HG02642 (cell line): Measurements from ENCODE around the gene SFTPA2.
"Not testable (repeated sequence)": the region's sequence is repeated elsewhere in the genome, so short reads cannot be mapped to it uniquely, and the experiment has no call there.

ENCODE experiments used
- ATAC-seq: cut with Tn5 transposase; IDR thresholded peaks from one replicate; pipeline ENCODE4 v1.9.1; 2021; ENCODE audit warnings: mild to moderate bottlenecking; ENCODE audit not compliant: unreplicated experiment, poor library complexity

Gene SFTPA2

GRCh38 chr10:79560160-79560709 lies at the start of gene SFTPA2:
Gene SFTPA2, minus strand, starts transcription at chr10:79560407. Its CDS starts 924 bp downstream, at chr10:79559483.
- ATAC-seq, result no peak

- ATAC-seq, result no peak
Measured at GRCh38 chr10:79608505-79609375, 48.5 kb upstream of the SFTPA2 start.

DNA sequence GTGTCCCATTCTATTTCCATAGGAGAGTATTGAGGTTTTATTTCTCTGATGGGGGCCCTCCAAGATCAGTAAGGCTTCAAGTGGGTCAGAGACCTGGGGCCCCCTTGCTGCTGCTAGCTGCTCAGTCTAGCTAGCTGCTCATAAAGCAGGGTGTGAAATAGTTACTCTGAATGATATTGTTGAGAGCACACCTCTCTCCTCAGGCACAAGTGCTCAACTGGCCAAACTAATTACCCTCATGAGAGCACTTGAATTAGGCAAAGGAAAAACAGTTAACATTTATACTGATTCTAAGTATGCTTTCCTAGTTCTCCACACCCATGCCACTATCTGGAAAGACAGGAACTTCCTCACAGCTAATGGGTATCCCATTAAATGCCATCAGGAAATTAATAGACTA lies 45.1 kb upstream of the SFTPA2 start:
- ATAC-seq, result no peak

DNA sequence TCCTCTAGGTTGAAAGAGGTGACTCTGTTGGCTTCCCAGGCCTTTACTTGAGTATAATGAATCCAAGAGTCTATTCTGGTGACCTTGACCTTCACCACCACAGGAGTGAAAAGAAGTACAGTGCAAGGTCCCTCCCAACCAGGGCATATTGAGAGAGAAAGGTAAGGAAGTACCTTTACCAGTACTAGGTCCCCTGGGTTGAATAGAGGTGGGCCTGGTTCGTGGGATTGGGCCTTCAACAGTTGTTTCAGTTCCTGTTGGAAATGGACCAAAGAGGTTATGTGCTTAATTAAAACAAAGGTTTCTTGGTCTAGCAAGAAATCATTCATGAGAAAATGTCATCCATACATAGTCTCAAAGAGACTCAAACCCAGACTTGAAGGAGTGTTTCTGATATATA lies 44.1 kb upstream of the SFTPA2 start:
- ATAC-seq, result no peak

- no peak for ATAC-seq
Measured at GRCh38 chr10:79602953-79603352, 42.7 kb upstream of the SFTPA2 start.

DNA sequence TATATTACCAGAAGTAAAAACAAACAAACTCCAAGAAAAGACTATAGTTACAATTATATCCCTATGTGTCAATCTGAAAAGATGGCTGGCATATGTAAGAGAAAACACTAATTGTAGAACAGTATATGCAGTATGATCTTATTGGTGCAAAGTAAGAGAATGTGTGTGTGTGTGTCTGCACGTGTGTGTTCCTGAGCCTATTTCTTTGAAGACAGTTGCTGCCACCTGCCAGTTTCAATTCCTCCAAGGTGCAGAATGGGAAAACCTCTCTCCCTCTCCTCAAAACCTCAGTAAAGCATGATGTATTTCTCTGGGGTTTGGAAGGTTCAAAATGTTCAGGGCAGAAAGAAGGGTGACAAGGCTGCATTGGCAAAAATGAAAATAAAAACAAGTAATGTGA lies 41.7 kb upstream of the SFTPA2 start:
- ATAC-seq, result no peak

GRCh38 chr10:79599644-79600043 lies 39.4 kb upstream of the SFTPA2 start:
- not testable (repeated sequence) for ATAC-seq

DNA sequence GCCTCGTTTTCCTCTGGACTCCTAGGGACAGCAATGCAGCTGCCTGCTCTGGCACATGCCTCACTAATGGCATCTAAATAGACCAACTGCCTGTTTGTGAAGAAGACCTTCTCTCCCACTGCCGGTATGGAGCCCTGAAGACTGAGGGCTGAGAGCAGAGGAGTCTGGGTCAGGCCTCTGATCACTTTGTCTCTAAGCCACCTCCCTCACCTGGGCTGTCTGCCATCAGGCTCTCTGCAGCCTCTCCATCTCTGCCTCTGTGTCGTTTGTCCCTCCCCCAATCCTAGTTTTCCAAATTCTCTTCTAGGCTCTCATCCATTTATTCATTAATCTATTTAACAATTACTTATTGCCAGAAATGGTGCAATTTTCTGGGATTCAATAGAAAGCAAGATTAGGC lies 35.3 kb upstream of the SFTPA2 start:
- no peak for ATAC-seq

DNA sequence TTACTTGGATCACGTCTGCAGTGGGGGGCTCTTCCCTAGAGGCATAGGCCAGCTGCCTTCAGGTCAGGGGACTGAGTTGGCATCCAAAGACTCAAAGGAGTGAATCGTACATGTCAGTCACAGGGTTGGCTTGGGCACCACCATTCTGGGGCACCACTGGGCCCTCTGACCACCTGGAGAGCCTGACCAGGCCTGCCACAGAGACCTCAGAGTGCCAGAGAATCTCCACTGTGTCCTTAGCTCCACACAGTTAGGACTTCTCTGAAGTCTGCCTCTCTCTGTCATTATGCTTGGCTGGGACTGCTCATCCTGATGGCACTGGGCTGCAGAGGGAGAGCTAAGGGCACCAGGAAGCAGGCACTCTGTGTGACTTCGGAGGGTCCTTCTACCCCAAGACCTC lies 34.4 kb upstream of the SFTPA2 start:
- not testable (repeated sequence) for ATAC-seq

- no peak for ATAC-seq
Measured at GRCh38 chr10:79593377-79593776, 33.2 kb upstream of the SFTPA2 start.

GRCh38 chr10:79588800-79589199 lies 28.6 kb upstream of the SFTPA2 start:
- ATAC-seq, result no peak

DNA sequence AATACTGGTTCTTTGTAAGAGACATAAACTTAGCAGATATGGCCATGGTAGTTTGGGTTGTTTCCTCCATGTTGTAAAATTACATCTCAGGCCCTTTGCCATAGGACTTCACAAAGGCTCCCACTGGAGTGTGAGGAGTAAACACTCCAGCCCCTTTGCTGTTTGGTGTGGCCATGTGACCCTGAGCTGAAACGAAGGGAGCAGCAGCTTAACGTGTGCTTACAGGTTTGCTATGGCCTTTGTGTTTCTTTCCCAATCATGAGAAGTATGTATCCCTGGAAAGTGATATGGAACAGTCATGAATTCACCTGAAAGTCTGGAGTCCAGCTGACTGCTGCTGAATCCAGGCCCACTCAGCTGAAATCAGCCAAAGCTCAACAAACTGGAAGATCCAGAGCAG lies 26.7 kb upstream of the SFTPA2 start:
- ATAC-seq, result no peak

GRCh38 chr10:79585870-79586527 lies 25.8 kb upstream of the SFTPA2 start:
- no peak for ATAC-seq

GRCh38 chr10:79583488-79584024 lies 23.3 kb upstream of the SFTPA2 start:
- no peak for ATAC-seq

- ATAC-seq, result not testable (repeated sequence)
Measured at GRCh38 chr10:79582954-79583353, 22.7 kb upstream of the SFTPA2 start.

- ATAC-seq, result no peak
Measured at GRCh38 chr10:79582096-79582495, 21.9 kb upstream of the SFTPA2 start.

- ATAC-seq, result no peak
Measured at GRCh38 chr10:79581044-79581443, 20.8 kb upstream of the SFTPA2 start.

- ATAC-seq, result no peak
Measured at GRCh38 chr10:79579361-79579760, 19.2 kb upstream of the SFTPA2 start.

DNA sequence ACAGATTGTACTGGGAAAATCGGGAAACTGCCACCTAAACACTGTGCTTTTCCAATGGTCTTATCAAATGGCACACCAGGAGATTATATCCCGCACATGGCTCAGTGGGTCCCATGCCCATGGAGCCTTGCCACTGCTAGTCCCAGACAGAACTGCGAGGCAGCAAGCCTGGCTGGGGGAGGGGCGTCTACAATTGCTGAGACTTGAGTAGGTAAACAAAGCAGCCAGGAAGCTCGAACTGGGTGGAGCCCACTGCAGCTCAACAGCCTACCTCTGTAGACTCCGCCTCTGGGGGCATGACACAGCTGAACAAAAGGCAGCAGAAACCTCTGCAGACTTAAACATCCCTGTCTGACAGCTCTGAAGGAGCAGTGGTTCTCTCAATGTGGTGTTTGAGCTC lies 10.4 kb upstream of the SFTPA2 start:
- not testable (repeated sequence) for ATAC-seq

- no peak for ATAC-seq
Measured at GRCh38 chr10:79563426-79563825, 3.2 kb upstream of the SFTPA2 start.

DNA sequence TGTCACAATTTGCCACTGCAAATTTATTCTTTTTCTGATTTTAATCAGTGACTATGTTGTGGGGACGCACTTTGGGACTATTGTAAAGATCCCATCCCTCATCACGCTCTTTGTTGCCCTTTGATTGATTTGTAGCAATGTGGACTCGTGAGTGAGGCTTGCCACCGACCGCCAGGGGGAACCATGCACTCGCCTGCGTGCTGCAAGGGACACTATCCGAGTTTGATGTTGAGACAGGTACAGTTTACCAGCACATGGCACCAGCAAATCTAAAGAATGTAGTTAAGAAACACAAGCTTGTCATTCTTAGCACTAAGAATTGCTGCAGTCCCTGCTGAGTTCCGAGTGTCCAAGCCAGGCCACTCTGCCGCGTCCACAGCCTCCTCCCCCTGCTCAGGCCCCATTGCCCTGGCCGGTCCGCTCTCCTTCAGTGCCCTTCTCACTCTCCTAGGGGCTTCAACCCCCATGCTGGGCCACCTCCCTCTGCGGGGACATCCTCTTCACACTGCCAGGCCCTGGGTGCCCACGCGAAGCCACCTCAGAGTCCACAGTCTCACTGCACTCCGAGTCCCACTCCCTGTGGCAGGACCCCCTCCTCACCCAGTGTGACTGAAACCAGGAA lies 2.0 kb upstream of the SFTPA2 start:
- ATAC-seq, result peak; percentile 63
